ENCODE results near the gene CYRIA.

GRCh38 chr2:16652296-16653082 is 13.1 kb downstream of the CYRIA start:
- TF ChIP-seq CTCF (IDR thresholded peaks at IDR 0.05; ENCODE audit: low read depth, low read length) (no peak), EZH2phosphoT487 (IDR thresholded peaks at IDR 0.05; ENCODE audit: low read depth) (no peak)

Data from OCI-LY3 (cell line).